CD14-positive monocyte (primary cell): ENCODE measurements around the gene MFRP. TPM values are rescaled to one million over a fixed set of nuclear protein-coding genes. Genes with fewer than 3 reads are reported as not detected.

ENCODE experiments used
- DNase-seq, 3 donors: peaks; one replicate each; pipeline ENCODE4 v3.0.0-alpha.2; 2011 to 2022
- H2AFZ ChIP-seq: 2 replicates; pipeline ENCODE4 v1.6.0; 2012; ENCODE audit warnings: mild to moderate bottlenecking, low read depth, low read length, inconsistent platforms; ENCODE audit not compliant: insufficient read depth, poor library complexity, severe bottlenecking
- H3K27ac ChIP-seq, 2 donors: 1 replicate in 1 of 2; 2 replicates in 1 of 2; pipeline ENCODE4 v1.5.1; 2012 to 2013; ENCODE audit warnings: low read length in 2 of 2, control low read depth in 1 of 2, inconsistent platforms in 1 of 2, low read depth in 1 of 2, mild to moderate bottlenecking in 1 of 2
- H3K27me3 ChIP-seq, 2 donors: one replicate each; pipeline versions ENCODE4 v1.6.0 to v1.6.1; 2011 to 2013; ENCODE audit warnings: low read length in 2 of 2; ENCODE audit not compliant: control insufficient read depth in 2 of 2, insufficient read depth in 2 of 2
- H3K36me3 ChIP-seq, 2 donors: replicated peaks in 1 of 2; 1 replicate in 1 of 2; 2 replicates in 1 of 2; pipeline versions ENCODE4 v1.5.1 to v1.6.1; 2012 to 2013; ENCODE audit warnings: low read length in 2 of 2, control low read depth in 1 of 2, inconsistent platforms in 1 of 2, mild to moderate bottlenecking in 1 of 2; ENCODE audit not compliant: insufficient read depth in 2 of 2, control insufficient read depth in 1 of 2
- H3K4me1 ChIP-seq, 2 donors: 1 replicate in 1 of 2; 2 replicates in 1 of 2; pipeline versions ENCODE4 v1.5.1 to v1.6.1; 2012 to 2013; ENCODE audit warnings: low read length in 2 of 2, control low read depth in 1 of 2, inconsistent platforms in 1 of 2, mild to moderate bottlenecking in 1 of 2, moderate library complexity in 1 of 2; ENCODE audit not compliant: insufficient read depth in 2 of 2, control insufficient read depth in 1 of 2
- H3K4me2 ChIP-seq: replicated peaks from 2 replicates; pipeline ENCODE3; 2012; ENCODE audit warnings: low read length, moderate library complexity, mild to moderate bottlenecking; ENCODE audit not compliant: poor library complexity, severe bottlenecking; ENCODE audit errors: extremely low read depth
- H3K4me3 ChIP-seq, 3 experiments: fragments of 200-600 bp in 1 of 3; sonication (generic) in 1 of 3; replicated peaks in 1 of 3; 1 replicate in 2 of 3; 2 replicates in 1 of 3; pipeline ENCODE4 v1.5.1; 2011 to 2013; ENCODE audit warnings: low read length in 3 of 3, mild to moderate bottlenecking in 3 of 3, control low read depth in 2 of 3, low read depth in 2 of 3, inconsistent platforms in 1 of 3, moderate library complexity in 1 of 3
- H3K79me2 ChIP-seq: 2 replicates; pipeline ENCODE4 v1.6.0; 2012; ENCODE audit warnings: mild to moderate bottlenecking, control low read depth, inconsistent platforms, low read length, moderate library complexity; ENCODE audit not compliant: insufficient read depth
- H3K9ac ChIP-seq: 2 replicates; pipeline ENCODE4 v1.6.0; 2017; ENCODE audit warnings: low read length, mild to moderate bottlenecking; ENCODE audit not compliant: insufficient read depth, poor library complexity, severe bottlenecking
- H3K9me3 ChIP-seq, 2 donors: replicated peaks in 1 of 2; 1 replicate in 1 of 2; 2 replicates in 1 of 2; pipeline versions ENCODE4 v1.5.1 to v1.6.1; 2012 to 2013; ENCODE audit warnings: low read length in 2 of 2, control low read depth in 1 of 2; ENCODE audit not compliant: control insufficient read depth in 1 of 2, insufficient read depth in 1 of 2
- H4K20me1 ChIP-seq: 2 replicates; pipeline ENCODE4 v1.6.0; 2012; ENCODE audit warnings: mild to moderate bottlenecking, low read length, control low read depth, moderate library complexity; ENCODE audit not compliant: insufficient read depth
- H3K27ac Mint-ChIP-seq, 7 donors: one replicate each; pipeline ENCODE4 v1.8.0; 2020; ENCODE audit warnings: mild to moderate bottlenecking in 7 of 7, mixed read lengths in 7 of 7, moderate library complexity in 6 of 7, inconsistent platforms in 2 of 7
- H3K27me3 Mint-ChIP-seq, 3 donors: one replicate each; pipeline ENCODE4 v1.8.0; 2021 to 2022; ENCODE audit warnings: low read depth in 3 of 3, mild to moderate bottlenecking in 3 of 3, mixed read lengths in 3 of 3, moderate library complexity in 3 of 3, inconsistent platforms in 1 of 3
- H3K36me3 Mint-ChIP-seq, 2 donors: one replicate each; pipeline ENCODE4 v1.8.0; 2020; ENCODE audit warnings: mixed read lengths in 2 of 2, inconsistent platforms in 1 of 2, mild to moderate bottlenecking in 1 of 2
- H3K4me1 Mint-ChIP-seq: one replicate; pipeline ENCODE4 v1.8.0; 2020; ENCODE audit warnings: mild to moderate bottlenecking, mixed read lengths
- H3K4me3 Mint-ChIP-seq, 2 donors: one replicate each; pipeline ENCODE4 v1.8.0; 2020; ENCODE audit warnings: mild to moderate bottlenecking in 2 of 2, mixed read lengths in 2 of 2, moderate library complexity in 1 of 2
- H3K9me3 Mint-ChIP-seq, 7 donors: one replicate each; pipeline ENCODE4 v1.8.0; 2020 to 2022; ENCODE audit warnings: mixed read lengths in 7 of 7, mild to moderate bottlenecking in 6 of 7, moderate library complexity in 6 of 7, inconsistent platforms in 2 of 7
- CTCF ChIP-seq: fragments of 200-600 bp; IDR thresholded peaks from one replicate; pipeline ENCODE4 v1.8.0; 2022; ENCODE audit warnings: antibody characterized with exemption, mild to moderate bottlenecking
- WGBS: methylation state at CpG from one replicate; pipeline ENCODE4 v1.1.5; 2013; ENCODE audit warnings: missing lambda C conversion rate; ENCODE audit not compliant: insufficient coverage; 5-methylcytosine and 5-hydroxymethylcytosine counted together
- intact Hi-C, 2 donors: fragments of 100-400 bp; cut with micrococcal nuclease; formaldehyde crosslinking; loops; one replicate each; pipeline versions ENCODE4 v1.15.0 to v1.15.1; 2023
- polyA plus RNA-seq, 3 donors: library from polyadenylated mRNA; depleted of rRNA in 1 of 3; unstranded in 2 of 3; stranded (reverse) in 1 of 3; fragments of 300-500 nt in 2 of 3; fragments of >200 nt in 1 of 3; fragmentation: Illumina TruSeq in 2 of 3; gene quantifications; 1 replicate in 2 of 3; 2 replicates in 1 of 3; pipeline ENCODE4 v1.2.3, GENCODE V29; 2012 to 2021

Gene MFRP
- polyA plus RNA-seq, 3 donors, result not detected

DNA sequence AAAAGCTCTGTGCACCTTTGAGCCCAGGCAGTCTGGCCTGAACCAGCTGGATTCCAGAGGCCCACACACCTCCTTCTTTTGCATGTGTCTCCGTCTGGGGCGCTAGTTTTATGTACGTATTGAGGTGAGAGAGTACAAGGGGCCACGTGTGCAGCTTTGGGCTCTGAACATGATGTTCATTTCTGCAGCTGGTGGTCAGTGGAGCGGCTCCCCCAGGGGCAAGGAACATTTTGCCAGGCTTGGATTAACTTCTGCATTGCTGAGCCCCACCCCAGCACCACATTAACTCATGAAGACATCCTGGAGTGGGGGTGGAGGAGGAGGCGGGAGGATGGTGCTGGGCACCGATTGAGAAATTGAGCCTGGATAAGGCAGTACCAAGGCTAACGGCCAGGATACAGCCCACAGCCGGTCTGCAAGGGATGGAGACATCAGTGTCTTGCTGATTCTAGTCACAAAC is 21.2 kb upstream of the MFRP start:
- Histone ChIP-seq H3K9ac (no peak overlapping the region), H3K27me3 (peaks cover 19 to 25% of the 10 kb centered on the region in 2 donors), H4K20me1 (no peaks in the 10 kb centered on the region), H3K4me2 (no peak overlapping the region), H3K27ac (no peak overlapping the region), H3K9me3 (no peaks in the 10 kb centered on the region), H3K36me3 (no peaks in the 10 kb centered on the region), H2AFZ (no peak overlapping the region), H3K79me2 (no peaks in the 10 kb centered on the region), H3K4me1 (peaks cover 7 to 14% of the 10 kb centered on the region in 2 donors), H3K4me3 (no peak overlapping the region)
- DNase-seq, result no peak
- Mint-ChIP-seq H3K4me3 (no peak overlapping the region), H3K27ac (no peak overlapping the region), H3K4me1 (peaks cover 8% of the 10 kb centered on the region), H3K36me3 (peaks cover 3 to 4% of the 10 kb centered on the region in 2 donors), H3K9me3 (peaks cover 0 to 5% (median 3%) of the 10 kb centered on the region in 7 donors), H3K27me3 (peaks cover 36 to 43% (median 38%) of the 10 kb centered on the region in 3 donors)
- no peak for TF ChIP-seq CTCF
- intact Hi-C loops, result no loop called here
- WGBS, result 71% methylated on average over 5 of the region's 9 CpGs

- intact Hi-C loops, result no loop called here
- Histone ChIP-seq H3K4me2 (no peak overlapping the region), H3K9me3 (no peaks in the 10 kb centered on the region), H3K9ac (no peak overlapping the region), H2AFZ (no peak overlapping the region), H3K27ac (no peak overlapping the region), H3K4me1 (peaks cover 7 to 14% of the 10 kb centered on the region in 2 donors), H3K36me3 (no peaks in the 10 kb centered on the region), H4K20me1 (no peaks in the 10 kb centered on the region), H3K27me3 (peaks cover 24 to 32% of the 10 kb centered on the region in 2 donors), H3K79me2 (no peaks in the 10 kb centered on the region), H3K4me3 (no peak overlapping the region)
- WGBS, result 90% methylated on average over 5 of the region's 11 CpGs
- DNase-seq, result no peak
- Mint-ChIP-seq H3K9me3 (peaks cover 0 to 5% (median 3%) of the 10 kb centered on the region in 7 donors), H3K36me3 (peaks cover 3 to 4% of the 10 kb centered on the region in 2 donors), H3K27me3 (peaks cover 43 to 50% (median 43%) of the 10 kb centered on the region in 3 donors), H3K4me1 (peaks cover 8% of the 10 kb centered on the region), H3K4me3 (no peak overlapping the region), H3K27ac (peak overlapping the region in 1 of 7 donors; percentile 4)
- TF ChIP-seq CTCF, result no peak
Measured at GRCh38 chr11:119366690-119367620, 20.4 kb upstream of the MFRP start.
